Spinal cord (tissue), 10 donors: ENCODE measurements around the gene IL17A. TPM values are rescaled to one million over a fixed set of nuclear protein-coding genes. Genes with fewer than 3 reads are reported as not detected.
A peak's percentile ranks its signal among the peaks of the same experiment; 100 is the strongest.

ENCODE experiments used
- DNase-seq, 6 donors: peaks; one replicate each; pipeline versions ENCODE4 v3.0.0 to v3.0.0-alpha.2; 2013 to 2015; ENCODE audit warnings: low spot score in 6 of 6, low read depth in 4 of 6
- H3K27ac ChIP-seq: one replicate; pipeline ENCODE4 v1.5.1; 2013; ENCODE audit warnings: low read depth, low read length, control low read depth
- H3K27me3 ChIP-seq: one replicate; pipeline ENCODE4 v1.6.1; 2013; ENCODE audit warnings: low read length; ENCODE audit not compliant: control insufficient read depth, insufficient read depth
- H3K36me3 ChIP-seq: one replicate; pipeline ENCODE4 v1.6.1; 2013; ENCODE audit warnings: low read length; ENCODE audit not compliant: control insufficient read depth, insufficient read depth
- H3K4me1 ChIP-seq: one replicate; pipeline ENCODE4 v1.6.1; 2013; ENCODE audit warnings: low read length; ENCODE audit not compliant: control insufficient read depth, insufficient read depth
- H3K4me3 ChIP-seq: one replicate; pipeline ENCODE4 v1.5.1; 2013; ENCODE audit warnings: low read depth, low read length, control low read depth
- H3K9me3 ChIP-seq: one replicate; pipeline ENCODE4 v1.6.1; 2013; ENCODE audit warnings: low read length; ENCODE audit not compliant: control insufficient read depth, insufficient read depth
- WGBS: methylation state at CpG from one replicate; pipeline ENCODE4 v1.1.5; 2013; ENCODE audit warnings: missing lambda C conversion rate; ENCODE audit not compliant: insufficient coverage; 5-methylcytosine and 5-hydroxymethylcytosine counted together
- polyA plus RNA-seq, 2 donors: library from polyadenylated mRNA; unstranded; fragments of 120-200 nt; gene quantifications; one replicate each; pipeline ENCODE4 v1.2.1, GENCODE V29; 2013; ENCODE audit not compliant: insufficient read length in 2 of 2
- total RNA-seq, 2 donors: library from RNA; depleted of rRNA in 1 of 2; stranded (reverse); fragments of 120-200 nt in 1 of 2; fragments of >200 nt in 1 of 2; gene quantifications; one replicate each; pipeline versions ENCODE4 v1.2.3 to v1.2.4, GENCODE V29; 2013 to 2014
- donor health status: healthy.

IL17A gene
- total and polyA plus RNA-seq, 4 donors: not detected

GRCh38 chr6:52208612-52209011, 22.4 kb downstream of the IL17A start:
- no peaks in the 10 kb centered on the region for H3K4me1 ChIP-seq
- no peaks in the 10 kb centered on the region for H3K27me3 ChIP-seq
- no peaks in the 10 kb centered on the region for H3K36me3 ChIP-seq
- no peak overlapping the region for H3K27ac ChIP-seq
- DNase-seq: peak in 1 of 6 donors; percentile 3
- H3K9me3 ChIP-seq: peaks cover 2% of the 10 kb centered on the region
- H3K4me3 ChIP-seq: no peak overlapping the region
- 88% methylated on average over 3 of the region's 3 CpGs for WGBS

- Histone ChIP-seq H3K4me3 (no peak overlapping the region), H3K27me3 (no peaks in the 10 kb centered on the region), H3K36me3 (no peaks in the 10 kb centered on the region), H3K9me3 (peaks cover 2% of the 10 kb centered on the region), H3K4me1 (no peaks in the 10 kb centered on the region), H3K27ac (no peak overlapping the region)
- no peak for DNase-seq
- no CpG with 5 or more reads among the region's 2 CpGs for WGBS
Observed at GRCh38 chr6:52209770-52210169, 23.6 kb downstream of the IL17A start.

- WGBS: 90% methylated on average over 2 of the region's 2 CpGs
- no peak overlapping the region for H3K27ac ChIP-seq
- H3K4me1 ChIP-seq: no peaks in the 10 kb centered on the region
- no peaks in the 10 kb centered on the region for H3K27me3 ChIP-seq
- no peaks in the 10 kb centered on the region for H3K36me3 ChIP-seq
- peaks cover 2% of the 10 kb centered on the region for H3K9me3 ChIP-seq
- no peak overlapping the region for H3K4me3 ChIP-seq
- no peak for DNase-seq
Observed at GRCh38 chr6:52210227-52210626, 24.1 kb downstream of the IL17A start.

- Histone ChIP-seq H3K27me3 (no peaks in the 10 kb centered on the region), H3K27ac (no peak overlapping the region), H3K9me3 (no peaks in the 10 kb centered on the region), H3K4me3 (no peak overlapping the region), H3K4me1 (no peaks in the 10 kb centered on the region), H3K36me3 (no peaks in the 10 kb centered on the region)
- no CpG with 5 or more reads among the region's 2 CpGs for WGBS
- DNase-seq: no peak
Observed at GRCh38 chr6:52213127-52213526, 27.0 kb downstream of the IL17A start.

- no peaks in the 10 kb centered on the region for H3K9me3 ChIP-seq
- H3K4me1 ChIP-seq: no peaks in the 10 kb centered on the region
- H3K27me3 ChIP-seq: no peaks in the 10 kb centered on the region
- no peak overlapping the region for H3K4me3 ChIP-seq
- no peak for DNase-seq
- no peak overlapping the region for H3K27ac ChIP-seq
- no peaks in the 10 kb centered on the region for H3K36me3 ChIP-seq
Observed at GRCh38 chr6:52215787-52216186, 29.6 kb downstream of the IL17A start.

GRCh38 chr6:52216932-52217575, 30.9 kb downstream of the IL17A start:
- WGBS: 93% methylated on average over 5 of the region's 5 CpGs
- Histone ChIP-seq H3K27me3 (no peaks in the 10 kb centered on the region), H3K36me3 (no peaks in the 10 kb centered on the region), H3K4me1 (no peaks in the 10 kb centered on the region), H3K27ac (no peak overlapping the region), H3K9me3 (no peaks in the 10 kb centered on the region), H3K4me3 (no peak overlapping the region)
- DNase-seq: no peak

GRCh38 chr6:52217761-52218160, 31.6 kb downstream of the IL17A start:
- Histone ChIP-seq H3K4me3 (no peak overlapping the region), H3K36me3 (no peaks in the 10 kb centered on the region), H3K27me3 (no peaks in the 10 kb centered on the region), H3K27ac (no peak overlapping the region), H3K9me3 (no peaks in the 10 kb centered on the region), H3K4me1 (no peaks in the 10 kb centered on the region)
- 90% methylated on average over 2 of the region's 2 CpGs for WGBS
- DNase-seq: no peak

GRCh38 chr6:52221302-52221701, 35.1 kb downstream of the IL17A start:
- H3K9me3 ChIP-seq: no peaks in the 10 kb centered on the region
- H3K4me1 ChIP-seq: no peaks in the 10 kb centered on the region
- H3K27me3 ChIP-seq: no peaks in the 10 kb centered on the region
- H3K27ac ChIP-seq: no peak overlapping the region
- H3K4me3 ChIP-seq: no peak overlapping the region
- WGBS: 80% methylated on average over 2 of the region's 3 CpGs
- H3K36me3 ChIP-seq: no peaks in the 10 kb centered on the region
- no peak for DNase-seq

GRCh38 chr6:52227495-52227894, 41.3 kb downstream of the IL17A start:
- Histone ChIP-seq H3K27ac (no peak overlapping the region), H3K4me3 (no peak overlapping the region), H3K4me1 (no peaks in the 10 kb centered on the region), H3K27me3 (no peaks in the 10 kb centered on the region), H3K9me3 (no peaks in the 10 kb centered on the region), H3K36me3 (no peaks in the 10 kb centered on the region)
- DNase-seq: no peak
- 83% methylated on average over 1 of the region's 1 CpG for whole genome bisulfite sequencing

GRCh38 chr6:52230685-52231084, 44.5 kb downstream of the IL17A start:
- Histone ChIP-seq H3K4me1 (no peaks in the 10 kb centered on the region), H3K36me3 (no peaks in the 10 kb centered on the region), H3K27ac (no peak overlapping the region), H3K9me3 (no peaks in the 10 kb centered on the region), H3K4me3 (no peak overlapping the region), H3K27me3 (no peaks in the 10 kb centered on the region)
- WGBS: no CpG with 5 or more reads among the region's 1 CpG
- DNase-seq: no peak
